ENCODE results near the gene SCAMP1. TPM values are rescaled to one million over a fixed set of nuclear protein-coding genes. Genes with fewer than 3 reads are reported as not detected.

Gene SCAMP1
- polyA plus RNA-seq, 1 of the 3 experiments (the other 2 are of a cell fraction) = 11.5 TPM

- TF ChIP-seq, protein P1, sequence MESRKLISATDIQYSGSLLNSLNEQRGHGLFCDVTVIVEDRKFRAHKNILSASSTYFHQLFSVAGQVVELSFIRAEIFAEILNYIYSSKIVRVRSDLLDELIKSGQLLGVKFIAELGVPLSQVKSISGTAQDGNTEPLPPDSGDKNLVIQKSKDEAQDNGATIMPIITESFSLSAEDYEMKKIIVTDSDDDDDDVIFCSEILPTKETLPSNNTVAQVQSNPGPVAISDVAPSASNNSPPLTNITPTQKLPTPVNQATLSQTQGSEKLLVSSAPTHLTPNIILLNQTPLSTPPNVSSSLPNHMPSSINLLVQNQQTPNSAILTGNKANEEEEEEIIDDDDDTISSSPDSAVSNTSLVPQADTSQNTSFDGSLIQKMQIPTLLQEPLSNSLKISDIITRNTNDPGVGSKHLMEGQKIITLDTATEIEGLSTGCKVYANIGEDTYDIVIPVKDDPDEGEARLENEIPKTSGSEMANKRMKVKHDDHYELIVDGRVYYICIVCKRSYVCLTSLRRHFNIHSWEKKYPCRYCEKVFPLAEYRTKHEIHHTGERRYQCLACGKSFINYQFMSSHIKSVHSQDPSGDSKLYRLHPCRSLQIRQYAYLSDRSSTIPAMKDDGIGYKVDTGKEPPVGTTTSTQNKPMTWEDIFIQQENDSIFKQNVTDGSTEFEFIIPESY (IDR thresholded peaks at IDR 0.05; ENCODE audit: borderline replicate concordance, low read depth) = no peak
- TF ChIP-seq TCF12 (IDR thresholded peaks at IDR 0.05) (no peak), RAD21 (IDR thresholded peaks at IDR 0.05; ENCODE audit: low read length) (no peak), TAF1 (IDR thresholded peaks at IDR 0.05; ENCODE audit: borderline replicate concordance, low read depth, low read length) (no peak), EP300 (IDR thresholded peaks at IDR 0.05; ENCODE audit: borderline replicate concordance in 1 of 2, low read depth in 1 of 2, low read length in 1 of 2) (no peak), FOSL2 (IDR thresholded peaks at IDR 0.05; ENCODE audit: borderline replicate concordance, low read depth) (no peak), EZH2phosphoT487 (IDR thresholded peaks at IDR 0.05; ENCODE audit: borderline replicate concordance, low read depth) (no peak), SIN3A (IDR thresholded peaks at IDR 0.05; ENCODE audit: borderline replicate concordance, low read depth, low read length) (no peak), USF2 (IDR thresholded peaks at IDR 0.05; ENCODE audit: borderline replicate concordance, low read depth, low read length) (no peak), FOXM1 (IDR thresholded peaks at IDR 0.05; ENCODE audit: low read depth) (no peak), RXRA (IDR thresholded peaks at IDR 0.05; ENCODE audit: borderline replicate concordance, low read depth) (no peak)
These were observed 70.4 kb downstream of the SCAMP1 start (continued) for GRCh38 chr5:78430866-78431265.

GRCh38 chr5:78433972-78434371, 73.6 kb downstream of the SCAMP1 start:
- Histone ChIP-seq H3K27ac (ENCODE audit: low read depth in 2 of 2, low read length in 1 of 2) (no peak overlapping the region), H4K20me1 (ENCODE audit: insufficient read depth) (no peaks in the 10 kb centered on the region), H3K9ac (no peak overlapping the region), H3K4me1 (ENCODE audit: control insufficient read depth in 1 of 2, insufficient read depth in 2 of 2, low read depth in 1 of 2, low read length in 1 of 2) (no peaks in the 10 kb centered on the region), H3K79me2 (ENCODE audit: insufficient read depth) (no peaks in the 10 kb centered on the region; the same call in 1 of the 2 replicates), H3K9me3 (no peaks in the 10 kb centered on the region), H3K4me2 (no peak overlapping the region), H3K4me3 (ENCODE audit: low read depth in 2 of 2, low read length in 1 of 2) (no peak overlapping the region), H3K27me3 (ENCODE audit: insufficient read depth) (no peaks in the 10 kb centered on the region), H3K36me3 (replicated peaks in 1 of 2; ENCODE audit: control insufficient read depth in 1 of 2, insufficient read depth in 2 of 2, low read length in 1 of 2) (peaks cover 17 to 42% of the 10 kb centered on the region in 2 experiments), H2AFZ (ENCODE audit: low read depth) (no peak overlapping the region), H3K9me2 (no peaks in the 10 kb centered on the region), H3F3A (replicated peaks; ENCODE audit: insufficient read depth) (no peaks in the 10 kb centered on the region)
- ChIA-PET CTCF (no interaction called here), POLR2A (no interaction called here)
- no peak for DNase-seq
- TF ChIP-seq FOXJ3 (CRISPR knock-in tag; IDR thresholded peaks at IDR 0.05) (no peak), POLR2AphosphoS5 (IDR thresholded peaks at IDR 0.05; ENCODE audit: low read depth, low read length) (no peak), FOXM1 (IDR thresholded peaks at IDR 0.05; ENCODE audit: low read depth) (no peak), ELF1 (IDR thresholded peaks at IDR 0.05) (no peak), MEF2A (IDR thresholded peaks at IDR 0.05; ENCODE audit: borderline replicate concordance, low read depth) (no peak), NFIC (IDR thresholded peaks at IDR 0.05; ENCODE audit: borderline replicate concordance) (no peak), FOSL2 (IDR thresholded peaks at IDR 0.05; ENCODE audit: borderline replicate concordance, low read depth) (no peak), MAX (IDR thresholded peaks at IDR 0.05; ENCODE audit: low read depth) (no peak), TEAD4 (IDR thresholded peaks at IDR 0.05; ENCODE audit: borderline replicate concordance, insufficient read depth) (no peak), NRF1 (IDR thresholded peaks at IDR 0.05; ENCODE audit: low read depth, low read length) (no peak), YY1 (IDR thresholded peaks at IDR 0.05; ENCODE audit: low read depth) (no peak), TAF1 (IDR thresholded peaks at IDR 0.05; ENCODE audit: borderline replicate concordance, low read depth, low read length) (no peak), TCF12 (IDR thresholded peaks at IDR 0.05) (no peak), RFX5 (IDR thresholded peaks at IDR 0.05; ENCODE audit: low read length) (no peak), CHD2 (IDR thresholded peaks at IDR 0.05; ENCODE audit: low read length, partially characterized antibody) (no peak)
- TF ChIP-seq, protein P2, sequence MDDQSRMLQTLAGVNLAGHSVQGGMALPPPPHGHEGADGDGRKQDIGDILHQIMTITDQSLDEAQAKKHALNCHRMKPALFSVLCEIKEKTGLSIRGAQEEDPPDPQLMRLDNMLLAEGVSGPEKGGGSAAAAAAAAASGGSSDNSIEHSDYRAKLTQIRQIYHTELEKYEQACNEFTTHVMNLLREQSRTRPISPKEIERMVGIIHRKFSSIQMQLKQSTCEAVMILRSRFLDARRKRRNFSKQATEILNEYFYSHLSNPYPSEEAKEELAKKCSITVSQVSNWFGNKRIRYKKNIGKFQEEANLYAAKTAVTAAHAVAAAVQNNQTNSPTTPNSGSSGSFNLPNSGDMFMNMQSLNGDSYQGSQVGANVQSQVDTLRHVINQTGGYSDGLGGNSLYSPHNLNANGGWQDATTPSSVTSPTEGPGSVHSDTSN (IDR thresholded peaks at IDR 0.05) = no peak
- TF ChIP-seq, protein P1 (IDR thresholded peaks at IDR 0.05; ENCODE audit: borderline replicate concordance, low read depth) = no peak
